H7 (cell line): Measurements from ENCODE around the gene ST3GAL3. TPM values are rescaled to one million over a fixed set of nuclear protein-coding genes. Genes with fewer than 3 reads are reported as not detected.
"Not testable (repeated sequence)": the region's sequence is repeated elsewhere in the genome, so short reads cannot be mapped to it uniquely, and the experiment has no call there.

Source experiments
- DNase-seq: peaks from one replicate; pipeline ENCODE4 v3.0.0; 2012
- H3K27me3 ChIP-seq: 2 replicates; pipeline ENCODE4 v1.6.0; 2011; ENCODE audit warnings: mild to moderate bottlenecking, low read length; ENCODE audit not compliant: control insufficient read depth, insufficient read depth
- H3K36me3 ChIP-seq: replicated peaks from 2 replicates; pipeline ENCODE4 v1.5.1; 2011; ENCODE audit warnings: low read length; ENCODE audit not compliant: control insufficient read depth, insufficient read depth
- H3K4me3 ChIP-seq: 2 replicates; pipeline ENCODE4 v1.5.1; 2011; ENCODE audit warnings: low read depth, mild to moderate bottlenecking, control low read depth, low read length, moderate library complexity; ENCODE audit not compliant: insufficient read depth
- total RNA-seq: library from RNA; depleted of rRNA; stranded (reverse); fragments of >200 nt; shearing (Covaris generic); gene quantifications from 2 replicates; pipeline ENCODE4 v1.2.3, GENCODE V29; 2014

ST3GAL3 gene
- total RNA-seq, 1 experiment from 2014 or later, result 18.8 TPM

DNA sequence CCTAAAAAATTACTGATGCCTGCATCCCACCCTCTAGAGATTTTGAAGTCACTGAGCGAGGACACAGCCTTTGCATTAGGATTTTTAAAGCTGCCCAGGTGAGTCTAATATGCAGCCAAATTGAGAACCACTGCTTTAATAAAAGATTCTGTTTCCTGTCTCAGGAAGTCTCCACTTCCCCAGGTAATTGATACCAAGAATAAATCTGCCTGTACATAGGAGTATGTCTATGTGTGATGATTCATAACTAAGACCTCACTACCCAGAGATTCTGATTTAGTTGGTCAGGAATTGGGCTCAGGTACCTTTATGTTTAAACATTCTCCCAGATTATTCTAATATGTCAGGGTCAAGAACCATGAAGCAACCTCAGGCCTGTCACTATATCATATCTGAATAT, 117.5 kb downstream of the ST3GAL3 start:
- Histone ChIP-seq H3K4me3 (no peak overlapping the region), H3K36me3 (no peaks in the 10 kb centered on the region), H3K27me3 (no peaks in the 10 kb centered on the region)
- no peak for DNase-seq

DNA sequence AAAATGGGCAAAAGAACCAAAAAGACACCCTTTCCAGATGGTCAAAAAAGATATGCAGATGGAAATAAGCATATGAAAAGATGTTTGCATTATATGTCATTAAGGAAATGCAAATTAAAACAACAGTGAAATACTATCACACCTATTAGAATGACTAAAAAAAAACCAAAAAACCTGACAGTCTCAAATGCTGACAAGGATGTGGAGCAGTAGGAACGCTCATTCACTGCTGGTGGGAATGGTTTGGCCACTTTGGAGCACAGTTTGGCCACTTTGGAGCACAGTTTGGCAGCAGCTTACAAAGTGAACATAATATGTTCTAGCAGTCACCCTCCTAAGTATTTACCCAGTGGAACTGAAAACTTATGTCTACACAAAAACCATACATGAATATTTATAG, 121.2 kb downstream of the ST3GAL3 start:
- no peak for DNase-seq
- Histone ChIP-seq H3K4me3 (no peak overlapping the region), H3K36me3 (no peaks in the 10 kb centered on the region), H3K27me3 (no peaks in the 10 kb centered on the region)

DNA sequence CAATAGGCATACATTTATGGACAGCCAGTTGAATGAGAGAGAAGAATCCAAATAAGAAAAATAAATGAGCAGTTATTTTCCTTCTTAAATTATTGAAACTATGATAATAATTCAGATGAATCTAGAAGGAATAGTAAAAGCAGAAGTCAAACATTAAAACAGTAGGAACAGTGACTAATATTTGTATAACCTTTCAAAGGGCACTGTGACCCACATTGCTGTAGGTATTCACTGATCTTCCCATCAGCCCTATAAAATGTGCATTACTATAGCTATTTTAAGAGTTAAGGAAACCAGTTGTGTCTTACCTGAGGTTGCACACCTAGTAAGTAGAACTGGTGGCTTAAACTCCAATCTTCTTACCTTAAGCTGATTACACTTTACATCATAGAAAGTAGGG, 123.5 kb downstream of the ST3GAL3 start:
- H3K27me3 ChIP-seq, result no peaks in the 10 kb centered on the region
- H3K4me3 ChIP-seq, result no peak overlapping the region
- H3K36me3 ChIP-seq, result no peaks in the 10 kb centered on the region
- no peak for DNase-seq

DNA sequence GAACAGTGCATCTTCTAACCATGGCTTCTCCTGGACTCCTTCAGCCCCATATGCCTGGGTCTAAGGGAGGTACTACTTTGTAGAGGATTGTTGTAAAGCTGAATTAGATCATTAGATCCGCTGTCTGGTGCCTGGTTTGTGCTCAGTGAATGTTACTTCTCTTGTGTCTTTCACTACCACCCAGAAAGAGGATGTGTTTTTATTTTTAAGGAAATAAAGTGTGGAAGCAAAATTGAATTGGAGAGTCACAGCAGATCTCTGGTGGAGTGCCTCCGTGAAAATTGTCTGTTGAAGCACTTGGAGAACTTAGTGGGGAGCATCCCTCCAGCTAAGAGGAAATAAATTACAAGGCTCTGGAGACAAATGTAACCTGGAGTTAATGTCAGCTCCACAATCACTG, 124.5 kb downstream of the ST3GAL3 start:
- H3K4me3 ChIP-seq, result no peak overlapping the region
- no peaks in the 10 kb centered on the region for H3K27me3 ChIP-seq
- no peaks in the 10 kb centered on the region for H3K36me3 ChIP-seq
- DNase-seq, result no peak

DNA sequence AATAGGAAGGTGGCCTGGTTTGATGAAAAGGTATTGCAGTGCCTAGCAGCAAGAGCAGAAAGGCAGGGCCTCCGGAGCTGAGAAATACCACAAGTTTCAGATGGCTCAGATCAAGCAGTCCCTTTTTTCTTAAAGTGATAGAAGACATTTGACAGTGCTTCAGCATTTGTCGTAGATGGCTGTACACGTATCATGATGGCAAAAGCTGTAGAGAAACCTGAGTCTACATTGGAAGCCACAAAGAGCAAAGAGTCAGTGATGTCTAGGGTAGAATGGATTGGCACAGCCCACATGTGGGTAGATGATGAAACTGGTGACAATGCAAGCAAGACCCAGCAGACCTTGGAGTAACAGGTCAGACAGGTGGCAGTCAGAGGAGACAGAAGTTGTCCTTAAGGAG, 124.9 kb downstream of the ST3GAL3 start:
- no peak for DNase-seq
- Histone ChIP-seq H3K36me3 (no peaks in the 10 kb centered on the region), H3K4me3 (no peak overlapping the region), H3K27me3 (no peaks in the 10 kb centered on the region)

DNA sequence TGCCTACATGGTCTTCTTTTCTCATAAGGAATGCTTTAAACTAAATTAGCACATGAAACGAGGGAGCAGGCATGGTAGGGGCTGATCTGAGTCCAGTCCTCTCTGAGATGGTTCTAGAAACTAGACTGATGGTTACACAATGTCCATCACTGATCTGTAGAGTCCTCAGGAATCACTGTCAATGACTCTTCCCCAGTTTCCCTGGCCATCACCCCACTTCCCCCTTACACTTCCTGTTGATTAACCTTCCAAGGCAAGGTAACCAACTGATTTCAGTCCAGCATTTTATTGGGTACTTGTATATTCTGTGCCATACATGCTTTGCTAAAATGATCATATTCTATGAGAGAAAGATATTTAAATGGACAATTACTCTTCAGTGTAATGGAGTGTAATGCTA, 125.7 kb downstream of the ST3GAL3 start:
- no peak for DNase-seq
- H3K27me3 ChIP-seq, result no peaks in the 10 kb centered on the region
- H3K36me3 ChIP-seq, result no peaks in the 10 kb centered on the region
- no peak overlapping the region for H3K4me3 ChIP-seq

DNA sequence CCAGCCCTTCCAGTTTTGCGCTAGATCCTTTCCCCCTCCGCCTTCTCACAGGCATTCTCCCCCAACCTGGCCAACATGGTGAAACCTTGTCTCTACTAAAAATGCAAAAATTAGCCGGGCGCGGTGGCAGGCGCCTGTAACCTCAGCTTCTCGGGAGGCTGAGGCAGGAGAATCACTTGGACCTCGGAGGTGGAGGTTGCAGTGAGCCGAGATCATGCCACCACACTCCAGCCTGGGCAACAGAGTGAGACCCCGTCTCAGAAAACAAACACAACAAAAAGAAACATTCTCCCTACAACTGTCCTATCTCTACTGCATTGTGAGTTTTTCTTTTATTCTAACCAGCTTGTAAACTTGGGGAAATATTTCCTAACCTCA, 126.6 kb downstream of the ST3GAL3 start:
- not testable (repeated sequence) for DNase-seq, H3K4me3 ChIP-seq, H3K27me3 ChIP-seq, H3K36me3 ChIP-seq

DNA sequence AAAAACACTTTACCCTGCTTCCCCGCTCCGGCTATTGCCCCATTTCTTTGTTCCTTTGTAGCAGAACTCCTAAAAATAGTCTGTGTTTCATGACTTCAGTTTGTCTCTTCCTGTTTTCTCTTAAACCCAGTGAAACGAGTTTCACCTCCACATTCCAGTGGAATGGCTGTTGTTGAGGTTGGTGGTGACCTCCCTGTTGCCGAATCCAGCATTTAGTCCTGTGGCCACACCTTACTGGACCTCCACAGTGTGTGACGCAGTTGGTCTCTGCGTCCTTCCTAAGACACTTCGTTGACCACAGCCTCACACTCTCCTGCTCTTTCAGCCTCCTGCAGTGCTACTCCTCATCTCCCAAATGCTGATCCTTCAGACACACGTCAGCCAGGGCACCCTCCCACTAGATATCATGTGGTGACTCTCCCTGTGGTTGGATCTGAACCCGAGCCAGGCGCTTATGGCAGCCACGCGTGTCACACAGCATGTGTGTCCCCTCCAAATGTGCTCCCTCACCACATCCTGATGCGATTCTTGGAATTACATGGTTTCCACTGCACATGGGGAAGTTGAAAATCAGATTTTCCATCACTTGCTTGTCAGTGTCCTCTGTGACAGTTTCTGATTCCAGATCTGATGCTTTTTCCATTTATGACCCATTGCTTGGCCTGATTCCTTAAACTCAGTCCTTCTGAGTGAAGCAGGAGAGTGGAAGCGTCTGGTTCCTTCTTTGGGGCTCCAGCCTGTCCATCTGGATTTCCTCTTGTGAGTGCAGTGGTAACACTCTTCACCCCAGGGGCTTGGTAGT, 127.1 kb downstream of the ST3GAL3 start:
- Histone ChIP-seq H3K27me3 (no peaks in the 10 kb centered on the region), H3K36me3 (no peaks in the 10 kb centered on the region), H3K4me3 (no peak overlapping the region)
- no peak for DNase-seq

DNA sequence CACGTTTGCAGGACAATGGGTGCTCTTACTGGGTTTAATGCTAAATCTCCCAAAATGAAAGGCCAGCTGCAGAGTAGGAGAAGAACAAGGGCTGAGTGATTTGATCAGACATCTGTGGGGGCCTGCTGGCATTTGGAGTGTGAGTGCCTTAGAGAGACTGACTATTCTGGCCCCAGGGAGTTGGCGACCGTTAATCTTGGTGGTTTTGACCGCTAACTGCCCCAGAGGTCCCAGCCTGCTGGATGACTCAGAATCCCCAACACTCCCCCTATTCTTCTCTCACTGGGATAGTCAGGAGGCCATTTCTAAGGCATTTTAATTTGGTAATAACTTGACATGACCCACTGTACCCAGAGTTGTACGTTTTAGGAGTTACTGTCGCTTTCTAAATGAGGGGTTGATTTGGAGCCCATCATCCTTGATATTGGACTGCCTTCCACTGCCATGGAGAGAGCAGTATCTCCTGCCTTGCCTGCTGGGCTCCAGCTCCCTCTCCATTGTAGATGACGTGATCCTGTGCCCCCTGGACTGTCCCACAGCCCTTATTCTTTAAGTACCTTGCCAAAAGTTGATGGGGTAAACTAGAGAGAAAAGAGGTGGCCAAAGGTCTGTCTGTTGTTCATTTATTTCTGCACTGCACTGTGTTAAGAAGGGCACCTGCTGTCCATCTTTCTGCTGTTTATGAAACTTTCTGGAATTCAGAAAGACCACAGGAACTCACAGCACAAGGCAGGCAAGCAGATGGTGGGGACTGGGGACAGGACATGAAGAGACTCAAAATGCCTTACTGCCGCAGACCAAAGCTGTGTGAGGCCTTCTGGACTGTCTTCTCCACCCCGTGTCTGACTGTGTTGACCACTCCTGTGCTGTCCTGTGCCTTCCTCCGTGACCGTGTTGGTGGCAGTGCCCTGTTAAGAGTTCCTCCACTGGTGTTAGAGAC, 128.0 kb downstream of the ST3GAL3 start:
- H3K27me3 ChIP-seq, result no peaks in the 10 kb centered on the region
- DNase-seq, result no peak
- no peaks in the 10 kb centered on the region for H3K36me3 ChIP-seq
- no peak overlapping the region for H3K4me3 ChIP-seq

DNA sequence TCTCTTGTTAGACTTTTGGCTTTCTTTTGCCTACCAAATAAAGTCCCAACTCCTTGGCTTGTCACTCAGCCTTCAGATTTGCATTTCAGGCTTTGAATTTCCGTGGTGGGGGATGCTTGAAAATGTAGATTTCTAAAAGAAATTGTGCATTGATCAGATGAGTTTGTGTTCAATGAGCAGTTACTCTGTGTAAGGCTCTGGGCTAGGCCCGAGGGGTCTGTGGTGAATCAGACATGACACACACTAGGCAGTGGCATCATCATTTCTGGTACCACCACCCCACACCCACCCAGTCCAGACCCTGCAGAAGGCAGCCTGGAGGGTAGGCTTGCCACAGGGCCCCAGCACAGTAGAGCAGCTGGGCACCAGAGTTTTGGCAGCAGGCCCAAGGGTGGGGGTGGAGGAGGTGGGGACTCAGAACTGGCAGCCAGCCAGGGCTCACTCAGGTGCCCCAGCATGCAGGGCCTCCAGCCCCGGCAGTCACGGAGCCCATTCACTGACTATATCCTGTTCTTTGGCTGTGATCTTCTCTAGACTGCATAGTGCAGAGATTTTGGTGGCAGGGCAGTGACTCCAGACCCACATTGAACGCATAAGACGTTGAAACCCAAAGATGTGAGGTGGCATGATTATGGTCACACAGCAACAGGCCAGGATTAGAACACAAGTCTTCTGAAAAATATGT, 129.1 kb downstream of the ST3GAL3 start:
- DNase-seq, result no peak
- Histone ChIP-seq H3K4me3 (no peak overlapping the region), H3K36me3 (no peaks in the 10 kb centered on the region), H3K27me3 (no peaks in the 10 kb centered on the region)

DNA sequence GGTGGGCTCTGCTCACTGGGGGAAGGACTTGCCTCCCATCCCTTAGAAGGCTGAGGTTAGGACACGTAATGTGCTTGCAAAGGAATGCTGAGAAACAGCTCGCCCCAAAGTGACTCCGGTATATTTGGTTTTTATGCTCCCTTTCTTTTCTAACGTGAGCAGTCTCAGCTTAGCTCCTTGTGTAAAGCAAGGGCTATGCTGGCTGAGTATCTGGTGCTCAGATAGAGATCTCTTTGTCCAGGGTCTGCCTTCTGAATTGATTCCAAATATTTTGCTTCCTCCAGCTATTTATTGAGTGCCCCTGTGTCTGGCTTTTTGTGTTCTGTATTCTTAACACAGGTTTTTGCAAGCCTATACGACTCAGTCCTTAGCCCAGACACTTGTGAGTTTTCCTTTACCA, 131.7 kb downstream of the ST3GAL3 start:
- no peaks in the 10 kb centered on the region for H3K36me3 ChIP-seq
- no peak for DNase-seq
- H3K4me3 ChIP-seq, result no peak overlapping the region
- H3K27me3 ChIP-seq, result no peaks in the 10 kb centered on the region

DNA sequence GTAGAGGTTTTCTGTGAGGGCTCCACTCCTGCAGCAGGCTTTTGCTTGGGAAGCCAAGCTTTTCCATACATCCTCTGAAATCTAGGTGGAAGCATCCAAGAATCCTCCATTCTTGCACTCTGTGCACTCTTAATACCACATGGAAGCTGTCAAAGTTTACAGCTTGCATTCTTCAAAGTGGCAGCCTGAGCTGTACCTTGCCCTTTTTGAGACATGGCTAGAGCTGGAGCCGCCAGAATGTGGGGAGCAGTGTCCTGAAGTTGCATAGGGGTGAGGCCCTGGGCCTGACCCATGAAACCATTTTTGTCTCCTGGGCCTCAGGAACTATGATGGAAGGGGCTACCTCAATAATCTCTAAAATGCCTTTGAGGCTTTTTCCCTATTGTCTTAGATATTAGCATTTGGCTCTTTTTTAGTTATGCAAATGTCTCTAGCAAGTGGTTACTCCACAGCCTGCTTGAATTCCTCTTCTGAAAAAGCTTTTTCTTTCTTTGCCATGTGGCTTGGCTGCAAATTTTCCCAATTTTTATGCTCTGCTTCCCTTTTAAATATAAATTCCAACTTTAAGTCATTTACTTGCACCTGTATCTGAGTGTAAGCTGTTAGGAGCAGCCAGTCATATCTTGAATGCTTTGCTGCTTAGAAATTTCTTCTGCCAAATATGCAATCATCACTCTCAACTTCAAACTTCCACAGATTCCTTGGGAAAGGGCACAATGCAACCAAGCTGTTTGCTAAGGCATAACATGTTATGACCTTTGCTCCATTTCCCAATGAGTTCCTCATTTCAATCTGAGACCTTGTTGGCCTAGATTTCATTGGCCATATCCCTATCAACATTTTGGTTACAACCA, 134.2 kb downstream of the ST3GAL3 start:
- Histone ChIP-seq H3K27me3 (no peaks in the 10 kb centered on the region), H3K36me3 (no peaks in the 10 kb centered on the region), H3K4me3 (no peak overlapping the region)
- no peak for DNase-seq

DNA sequence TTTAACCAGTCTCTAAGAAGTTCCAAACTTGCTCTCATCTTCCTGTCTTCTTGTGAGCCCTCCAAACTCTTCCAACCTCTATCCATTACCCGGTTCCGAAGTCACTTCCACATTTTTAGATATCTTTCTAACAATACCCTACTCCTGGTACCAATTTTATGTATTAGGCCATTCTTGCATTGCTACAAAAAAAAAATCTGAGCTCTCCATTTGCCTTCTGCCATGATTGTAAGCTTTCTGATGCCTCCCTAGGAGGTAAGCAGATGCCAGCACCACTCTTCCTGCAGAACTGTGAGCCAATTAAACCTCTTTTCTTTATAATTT, 134.8 kb downstream of the ST3GAL3 start:
- H3K4me3 ChIP-seq, result no peak overlapping the region
- no peaks in the 10 kb centered on the region for H3K27me3 ChIP-seq
- H3K36me3 ChIP-seq, result no peaks in the 10 kb centered on the region
- no peak for DNase-seq

DNA sequence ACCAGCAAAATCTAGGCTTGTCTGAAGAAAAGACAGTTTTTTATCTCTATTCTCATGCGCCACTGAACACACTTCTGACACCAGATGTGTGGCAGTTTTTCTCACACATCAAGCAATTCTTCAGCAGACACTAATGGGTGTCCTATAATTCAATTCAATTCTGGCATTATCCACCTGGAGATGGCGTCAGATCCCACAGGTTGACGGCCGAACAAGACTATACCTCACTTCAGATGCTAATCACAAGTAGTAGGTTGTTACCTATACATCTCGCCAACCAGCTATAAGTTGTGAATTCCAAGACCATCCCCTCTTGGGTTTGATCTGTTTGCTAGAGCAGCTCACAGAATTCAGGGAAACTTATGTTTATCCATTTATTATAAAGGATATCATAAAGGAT, 136.3 kb downstream of the ST3GAL3 start:
- Histone ChIP-seq H3K36me3 (no peaks in the 10 kb centered on the region), H3K4me3 (no peak overlapping the region), H3K27me3 (no peaks in the 10 kb centered on the region)
- no peak for DNase-seq
